Right cardiac atrium (tissue), 5 donors: ENCODE results near the gene SF3A1. TPM values are rescaled to one million over a fixed set of nuclear protein-coding genes. Genes with fewer than 3 reads are reported as not detected.

Experiments used
- ATAC-seq, 2 donors: fragments of 200-7000 bp; cut with Tn5 transposase; one replicate each; pipeline versions ENCODE4 v1.8.0 to v1.9.1; 2020; ENCODE audit warnings: moderate library complexity in 2 of 2, mild to moderate bottlenecking in 1 of 2
- DNase-seq, 3 donors: peaks; one replicate each; pipeline ENCODE4 v3.0.0-alpha.2; 2020
- H3K27ac ChIP-seq: one replicate; pipeline ENCODE4 v1.5.1; 2013; ENCODE audit warnings: mild to moderate bottlenecking, low read length, control low read depth, moderate library complexity
- H3K27me3 ChIP-seq: one replicate; pipeline ENCODE4 v1.6.1; 2013; ENCODE audit not compliant: control insufficient read depth, insufficient read depth
- H3K4me1 ChIP-seq: one replicate; pipeline ENCODE4 v1.6.1; 2013; ENCODE audit warnings: low read length; ENCODE audit not compliant: control insufficient read depth, insufficient read depth
- H3K4me3 ChIP-seq: one replicate; pipeline ENCODE4 v1.5.1; 2013; ENCODE audit warnings: low read length, control low read depth
- H3K9me3 ChIP-seq: one replicate; pipeline ENCODE4 v1.6.1; 2013; ENCODE audit warnings: low read length; ENCODE audit not compliant: control insufficient read depth
- WGBS: extraction: QIAGEN DNeasy Blood & Tissue Kit; methylation state at CpG from one replicate; pipeline ENCODE4 v1.1.7; 2013; 5-methylcytosine and 5-hydroxymethylcytosine counted together
- intact Hi-C, 4 donors: fragments of 100-400 bp; cut with DNase I; formaldehyde crosslinking; loops; one replicate each; pipeline versions ENCODE4 v1.11.0 to v1.14.0; 2022 to 2023
- polyA plus RNA-seq: library from polyadenylated mRNA; stranded (reverse); fragments of 200-250 nt; gene quantifications from one replicate; pipeline ENCODE4 v1.2.3, GENCODE V29; 2013
- total RNA-seq, 4 donors: library from RNA; stranded (reverse); fragmentation: NEBNext Ultra II Directional; extraction: Animal tissue kit (Norgen Biotek cat#: 25700); gene quantifications; one replicate each; pipeline ENCODE4 v1.2.1, GENCODE V29; 2021
- donor health status: healthy with polysubstance abuse.
- donor health status: DM: no; HTN: yes; CAD: no.
- donor health status: DM: no; HTN: no; CAD: no.
- donor health status: DM: no; HTN: yes; CAD: no; lungs with severe emphysema.
- donor health status: DM: yes; HTN: yes; CAD: no.

The SF3A1 gene
- total and polyA plus RNA-seq, 5 donors: 16.2 to 110 (median 107) TPM

- no peak for ATAC-seq
- DNase-seq: no peak
- H3K4me1 ChIP-seq: peaks cover 15% of the 10 kb centered on the region
- 65% methylated on average over 8 of the region's 8 CpGs for WGBS
- intact Hi-C loops: no loop called here
- H3K27ac ChIP-seq: no peak overlapping the region
- H3K4me3 ChIP-seq: peak overlapping the region; percentile 26
- H3K27me3 ChIP-seq: no peaks in the 10 kb centered on the region
- no peaks in the 10 kb centered on the region for H3K9me3 ChIP-seq
Observed at GRCh38 chr22:30324014-30324730, 32.5 kb downstream of the SF3A1 start.

GRCh38 chr22:30323246-30323645 is 33.4 kb downstream of the SF3A1 start:
- H3K4me1 ChIP-seq: peaks cover 16% of the 10 kb centered on the region
- no peak for ATAC-seq
- no peak overlapping the region for H3K27ac ChIP-seq
- DNase-seq: no peak
- WGBS: 95% methylated on average over 3 of the region's 3 CpGs
- H3K9me3 ChIP-seq: no peaks in the 10 kb centered on the region
- H3K27me3 ChIP-seq: no peaks in the 10 kb centered on the region
- H3K4me3 ChIP-seq: no peak overlapping the region
- intact Hi-C loops: no loop called here

GRCh38 chr22:30321461-30321860 is 35.2 kb downstream of the SF3A1 start:
- ATAC-seq: no peak
- intact Hi-C loops: no loop called here
- H3K4me1 ChIP-seq: peaks cover 21% of the 10 kb centered on the region
- H3K27ac ChIP-seq: no peak overlapping the region
- DNase-seq: no peak
- WGBS: 70% methylated on average over 2 of the region's 2 CpGs
- no peak overlapping the region for H3K4me3 ChIP-seq
- no peaks in the 10 kb centered on the region for H3K27me3 ChIP-seq
- H3K9me3 ChIP-seq: no peaks in the 10 kb centered on the region

GRCh38 chr22:30320021-30320556 is 36.6 kb downstream of the SF3A1 start:
- Histone ChIP-seq H3K4me3 (no peak overlapping the region), H3K4me1 (peaks cover 14% of the 10 kb centered on the region), H3K9me3 (no peaks in the 10 kb centered on the region), H3K27ac (no peak overlapping the region), H3K27me3 (no peaks in the 10 kb centered on the region)
- no peak for DNase-seq
- 94% methylated on average over 3 of the region's 3 CpGs for WGBS
- intact Hi-C loops: no loop called here
- ATAC-seq: no peak

GRCh38 chr22:30318799-30319419 is 37.8 kb downstream of the SF3A1 start:
- Histone ChIP-seq H3K4me3 (no peak overlapping the region), H3K27ac (no peak overlapping the region), H3K4me1 (peaks cover 17% of the 10 kb centered on the region), H3K27me3 (no peaks in the 10 kb centered on the region), H3K9me3 (no peaks in the 10 kb centered on the region)
- ATAC-seq (peak; percentile 29 to 81), DNase-seq (no peak)
- intact Hi-C loops: no loop called here
- WGBS: 71% methylated on average over 7 of the region's 7 CpGs

GRCh38 chr22:30317778-30318177 is 38.9 kb downstream of the SF3A1 start:
- intact Hi-C loops: no loop called here
- H3K27ac ChIP-seq: no peak overlapping the region

GRCh38 chr22:30315962-30316576 is 40.6 kb downstream of the SF3A1 start:
- 91% methylated on average over 2 of the region's 2 CpGs for WGBS
- no peaks in the 10 kb centered on the region for H3K27me3 ChIP-seq
- no peak for DNase-seq

More at GRCh38 chr22:30317778-30318177, 38.9 kb downstream of the SF3A1 start:
- ATAC-seq (no peak), DNase-seq (no peak)
- H3K4me3 ChIP-seq: no peak overlapping the region
- H3K4me1 ChIP-seq: peaks cover 17% of the 10 kb centered on the region
- no peaks in the 10 kb centered on the region for H3K9me3 ChIP-seq
- H3K27me3 ChIP-seq: no peaks in the 10 kb centered on the region
- 97% methylated on average over 1 of the region's 1 CpG for WGBS

GRCh38 chr22:30314915-30315314 is 41.8 kb downstream of the SF3A1 start:
- Histone ChIP-seq H3K27me3 (no peaks in the 10 kb centered on the region), H3K4me1 (peaks cover 37% of the 10 kb centered on the region), H3K9me3 (no peaks in the 10 kb centered on the region), H3K4me3 (no peak overlapping the region), H3K27ac (no peak overlapping the region)
- DNase-seq (no peak), ATAC-seq (no peak)
- 77% methylated on average over 8 of the region's 8 CpGs for WGBS
- intact Hi-C loops: no loop called here

More at GRCh38 chr22:30315962-30316576, 40.6 kb downstream of the SF3A1 start:
- peaks cover 29% of the 10 kb centered on the region for H3K4me1 ChIP-seq
- no peak overlapping the region for H3K4me3 ChIP-seq
- intact Hi-C loops: no loop called here
- no peaks in the 10 kb centered on the region for H3K9me3 ChIP-seq
- ATAC-seq: no peak
- no peak overlapping the region for H3K27ac ChIP-seq

GRCh38 chr22:30313527-30314363 is 42.9 kb downstream of the SF3A1 start:
- Histone ChIP-seq H3K4me1 (peaks cover 45% of the 10 kb centered on the region), H3K9me3 (no peaks in the 10 kb centered on the region), H3K27ac (no peak overlapping the region), H3K27me3 (no peaks in the 10 kb centered on the region), H3K4me3 (no peak overlapping the region)
- ATAC-seq (no peak), DNase-seq (no peak)
- WGBS: 81% methylated on average over 6 of the region's 8 CpGs
- intact Hi-C loops: no loop called here

- H3K27me3 ChIP-seq: no peaks in the 10 kb centered on the region
- intact Hi-C loops: no loop called here
- no peak overlapping the region for H3K4me3 ChIP-seq
- ATAC-seq: no peak
- H3K27ac ChIP-seq: peak overlapping the region; percentile 33
- H3K9me3 ChIP-seq: no peaks in the 10 kb centered on the region
- peaks cover 42% of the 10 kb centered on the region for H3K4me1 ChIP-seq
- 88% methylated on average over 6 of the region's 6 CpGs for WGBS
- DNase-seq: no peak
Observed at GRCh38 chr22:30312053-30312452, 44.6 kb downstream of the SF3A1 start.
